H1 (cell line): ENCODE results near the gene RAB8B. TPM values are rescaled to one million over a fixed set of nuclear protein-coding genes. Genes with fewer than 3 reads are reported as not detected.

Experiments
- CTCF ChIA-PET: fragments of 300-600 bp; sonication (Branson Sonifier 250); formaldehyde crosslinking; loops from one replicate; lab custom pipeline; 2021; ENCODE audit not compliant: partially characterized antibody; lab: Charles Lee
- POLR2A ChIA-PET: fragments of 300-600 bp; sonication (Branson Sonifier 250); formaldehyde crosslinking; loops from one replicate; lab custom pipeline; 2021; ENCODE audit warnings: inconsistent platforms; ENCODE audit not compliant: partially characterized antibody; lab: Charles Lee
- DNase-seq, 2 experiments: peaks; one replicate each; pipeline versions ENCODE4 v3.0.0 to v3.0.0-alpha.2; 2010 to 2022; ENCODE audit warnings: low spot score in 2 of 2, low read depth in 1 of 2, mixed read lengths in 1 of 2
- FAIRE-seq: peaks from 2 replicates; lab custom pipeline; 2011; peaks lifted over from hg19 to GRCh38; lab: Jason Lieb, UNC
- H2AFZ ChIP-seq: 2 replicates; pipeline ENCODE4 v1.8.1; 2012; ENCODE audit warnings: low read length, inconsistent platforms
- H2AK5ac ChIP-seq: 2 replicates; pipeline ENCODE4 v1.6.1; 2013; ENCODE audit warnings: low read depth, low read length
- H2BK120ac ChIP-seq: replicated peaks from 2 replicates; pipeline ENCODE3; 2013; ENCODE audit warnings: low read depth, low read length, inconsistent platforms
- H2BK12ac ChIP-seq: 2 replicates; pipeline ENCODE4 v1.6.1; 2013; ENCODE audit warnings: low read depth, low read length
- H2BK15ac ChIP-seq: 2 replicates; pipeline ENCODE4 v1.6.1; 2013; ENCODE audit warnings: low read length
- H2BK20ac ChIP-seq: 2 replicates; pipeline ENCODE4 v1.6.1; 2013; ENCODE audit warnings: low read length
- H2BK5ac ChIP-seq: 2 replicates; pipeline ENCODE4 v1.6.1; 2013; ENCODE audit warnings: low read depth, low read length
- H3K14ac ChIP-seq: 2 replicates; pipeline ENCODE4 v1.6.1; 2013; ENCODE audit warnings: inconsistent platforms; ENCODE audit not compliant: insufficient read length
- H3K18ac ChIP-seq: 2 replicates; pipeline ENCODE4 v1.6.1; 2013; ENCODE audit warnings: low read length; ENCODE audit errors: extremely low read depth
- H3K23ac ChIP-seq: 2 replicates; pipeline ENCODE4 v1.6.1; 2013; ENCODE audit warnings: inconsistent platforms; ENCODE audit not compliant: insufficient read length
- H3K23me2 ChIP-seq: 2 replicates; pipeline ENCODE4 v1.6.1; 2013; ENCODE audit warnings: low read depth, low read length
- H3K27ac ChIP-seq: 2 replicates; pipeline ENCODE4 v1.6.1; 2011; ENCODE audit warnings: low read depth, low read length, inconsistent platforms
- H3K27me3 ChIP-seq, 4 experiments: replicated peaks in 1 of 4; 1 replicate in 1 of 4; 2 replicates in 3 of 4; pipeline versions ENCODE4 v1.6.1 to v1.8.1; 2011 to 2013; ENCODE audit warnings: low read length in 3 of 4, mild to moderate bottlenecking in 3 of 4, inconsistent platforms in 2 of 4, mixed read lengths in 2 of 4, moderate library complexity in 1 of 4; ENCODE audit not compliant: control insufficient read depth in 3 of 4, insufficient read depth in 3 of 4; ENCODE audit errors: extremely low read depth in 1 of 4
- H3K36me3 ChIP-seq, 4 experiments: 2 replicates each; pipeline versions ENCODE4 v1.6.1 to v1.8.1; 2011 to 2013; ENCODE audit warnings: mild to moderate bottlenecking in 4 of 4, low read length in 3 of 4, moderate library complexity in 2 of 4, control low read depth in 1 of 4, inconsistent platforms in 1 of 4; ENCODE audit not compliant: insufficient read depth in 4 of 4, control insufficient read depth in 2 of 4
- H3K4ac ChIP-seq: replicated peaks from 2 replicates; pipeline ENCODE3; 2013; ENCODE audit warnings: low read length, low read depth, mixed read lengths, inconsistent platforms; ENCODE audit not compliant: insufficient read length
- H3K4me1 ChIP-seq, 4 experiments: replicated peaks in 1 of 4; 1 replicate in 1 of 4; 2 replicates in 3 of 4; pipeline versions ENCODE4 v1.6.1 to v1.8.1; 2011 to 2013; ENCODE audit warnings: low read length in 3 of 4, inconsistent platforms in 2 of 4, mixed read lengths in 1 of 4; ENCODE audit not compliant: insufficient read depth in 4 of 4, control insufficient read depth in 3 of 4
- H3K4me2 ChIP-seq, 2 experiments: 2 replicates each; pipeline versions ENCODE4 v1.6.1 to v1.8.1; 2011 to 2013; ENCODE audit warnings: low read depth in 2 of 2, low read length in 2 of 2, control low read depth in 1 of 2, inconsistent platforms in 1 of 2, mild to moderate bottlenecking in 1 of 2; ENCODE audit not compliant: insufficient read depth in 1 of 2
- H3K4me3 ChIP-seq, 4 experiments: fragments of 200-600, 300-600 bp in 1 of 4; sonication (generic), shearing (Covaris generic), sonication (Bioruptor Twin) in 1 of 4; 2 replicates each; pipeline versions ENCODE4 v1.5.1 to v1.8.1; 2011 to 2016; ENCODE audit warnings: low read length in 4 of 4, low read depth in 3 of 4, control low read depth in 2 of 4, inconsistent platforms in 2 of 4, mild to moderate bottlenecking in 2 of 4, mixed read lengths in 1 of 4, moderate library complexity in 1 of 4; ENCODE audit not compliant: insufficient read depth in 2 of 4; ENCODE audit errors: extremely low read depth in 1 of 4
- H3K56ac ChIP-seq: replicated peaks from 2 replicates; pipeline ENCODE3; 2013; ENCODE audit warnings: low read depth, mild to moderate bottlenecking, mixed read lengths, low read length, inconsistent platforms; ENCODE audit not compliant: insufficient read length
- H3K79me1 ChIP-seq: 2 replicates; pipeline ENCODE4 v1.6.1; 2013; ENCODE audit warnings: low read depth, low read length, control low read depth
- H3K79me2 ChIP-seq, 2 experiments: 2 replicates each; pipeline versions ENCODE4 v1.6.1 to v1.8.1; 2012 to 2013; ENCODE audit warnings: low read length in 2 of 2, mild to moderate bottlenecking in 2 of 2, inconsistent platforms in 1 of 2; ENCODE audit not compliant: insufficient read depth in 2 of 2, control insufficient read depth in 1 of 2
- H3K9ac ChIP-seq, 4 experiments: replicated peaks in 1 of 4; 1 replicate in 1 of 4; 2 replicates in 3 of 4; pipeline versions ENCODE4 v1.6.1 to v1.8.1; 2011 to 2013; ENCODE audit warnings: low read depth in 3 of 4, low read length in 3 of 4, control low read depth in 2 of 4, mild to moderate bottlenecking in 2 of 4, moderate library complexity in 2 of 4, inconsistent platforms in 1 of 4; ENCODE audit errors: extremely low read depth in 1 of 4
- H3K9me3 ChIP-seq, 2 experiments: 2 replicates each; pipeline versions ENCODE4 v1.6.1 to v1.8.1; 2012 to 2013; ENCODE audit warnings: mild to moderate bottlenecking in 2 of 2, moderate library complexity in 2 of 2, control low read depth in 1 of 2, inconsistent platforms in 1 of 2, low read depth in 1 of 2, low read length in 1 of 2, mixed read lengths in 1 of 2; ENCODE audit not compliant: insufficient read depth in 2 of 2
- H4K20me1 ChIP-seq, 2 experiments: replicated peaks in 1 of 2; 2 replicates each; pipeline versions ENCODE3 to v1.8.1; 2011 to 2013; ENCODE audit warnings: inconsistent platforms in 2 of 2, low read length in 2 of 2, mild to moderate bottlenecking in 1 of 2; ENCODE audit not compliant: insufficient read depth in 2 of 2, control insufficient read depth in 1 of 2
- H4K5ac ChIP-seq: 2 replicates; pipeline ENCODE4 v1.6.1; 2013; ENCODE audit warnings: low read length, low read depth, mixed read lengths, inconsistent platforms; ENCODE audit not compliant: insufficient read length
- H4K8ac ChIP-seq: 2 replicates; pipeline ENCODE4 v1.8.0; 2013; ENCODE audit warnings: mild to moderate bottlenecking, moderate library complexity, low read length, inconsistent platforms; ENCODE audit not compliant: insufficient read depth; ENCODE audit errors: extremely low read depth
- H4K91ac ChIP-seq: replicated peaks from 2 replicates; pipeline ENCODE3; 2013; ENCODE audit warnings: low read length, mixed read lengths, inconsistent platforms; ENCODE audit not compliant: insufficient read length
- KDM5A ChIP-seq: fragments of 200-600 bp; IDR thresholded peaks from 2 replicates; pipeline ENCODE4 v1.7.1; 2012; ENCODE audit warnings: mild to moderate bottlenecking, low read length, inconsistent platforms, mixed read lengths
- POLR2A ChIP-seq, 2 experiments: IDR thresholded peaks; 1 replicate in 1 of 2; 2 replicates in 1 of 2; pipeline ENCODE4 v1.6.1; 2011; ENCODE audit warnings: low read depth in 2 of 2, low read length in 2 of 2, mild to moderate bottlenecking in 2 of 2; ENCODE audit errors: control extremely low read depth in 1 of 2
- WGBS, 2 experiments: shearing (Covaris generic) in 1 of 2; methylation state at CpG; one replicate each; pipeline versions ENCODE4 v1.1.6 to v1.1.7; 2013 to 2015; ENCODE audit warnings: low lambda C conversion rate in 2 of 2, mixed read lengths in 2 of 2, inconsistent platforms in 1 of 2, low coverage in 1 of 2, missing lambda C conversion rate in 1 of 2; ENCODE audit not compliant: insufficient replicate concordance in 2 of 2, insufficient coverage in 1 of 2, insufficient read length in 1 of 2; ENCODE audit errors: extremely low coverage in 1 of 2, missing lambda C conversion rate in 1 of 2; 5-methylcytosine and 5-hydroxymethylcytosine counted together
- polyA plus RNA-seq, 7 experiments: library from polyadenylated mRNA; depleted of rRNA in 3 of 7; stranded (reverse) in 5 of 7; unstranded in 2 of 7; fragments of >200 nt in 5 of 7; fragments of 200-250 nt in 2 of 7; gene quantifications; 1 replicate in 5 of 7; 2 replicates in 1 of 7; 4 replicates in 1 of 7; pipeline versions ENCODE4 v1.2.1 to v1.2.3, GENCODE V29; 2011 to 2013; ENCODE audit warnings: missing spikeins in 2 of 7, mixed read lengths in 2 of 7
- total RNA-seq: library from RNA; stranded (reverse); fragmentation: NEBNext Ultra II Directional; extraction: Animal tissue kit (Norgen Biotek cat#: 25700); gene quantifications from 2 replicates; pipeline ENCODE4 v1.2.1, GENCODE V29; 2021

Gene RAB8B
- total and polyA plus RNA-seq, 2 of the 8 experiments (the other 6 are each of a cell fraction or from before 2014, with no cell fraction given): 9.5 to 47.8 TPM

GRCh38 chr15:63157891-63158431 is 31.4 kb upstream of the RAB8B start:
- H3K27ac ChIP-seq: peak overlapping the region; percentile 83; the same call in 1 of the 2 replicates
- H3K27me3 ChIP-seq: no peaks in the 10 kb centered on the region
- DNase-seq (peak in 1 of 2 experiments; percentile 59), FAIRE-seq (no peak)
- H3K4ac ChIP-seq: peak overlapping the region; percentile 8
- H3K79me2 ChIP-seq: peaks cover 0 to 18% of the 10 kb centered on the region in 2 experiments; a peak in 2 of 4 replicates
- H3K4me1 ChIP-seq: peaks cover 0 to 3% (median 0%) of the 10 kb centered on the region in 4 experiments; a peak in 1 of 7 replicates
- H3K4me2 ChIP-seq: peak overlapping the region; percentile 76 to 92
- peak overlapping the region; percentile 18 for H4K5ac ChIP-seq
- no peak overlapping the region; the same call in 1 of the 2 replicates for H4K8ac ChIP-seq
- no peak overlapping the region; the same call in 1 of the 2 replicates for H3K18ac ChIP-seq
- CTCF ChIA-PET: interaction anchor here (0.7 to 0.8 kb wide), 2 partner anchors 19 to 36 kb away, joined by 3 read pairs; no protein-coding TSS in a partner anchor
- peak overlapping the region; percentile 90 to 97 (median 93) for H3K4me3 ChIP-seq
- TF ChIP-seq POLR2A (IDR thresholded peaks at IDR 0.05; ENCODE audit: control extremely low read depth in 1 of 2, low read depth in 2 of 2, low read length in 2 of 2) (peak in 1 of 2 experiments; percentile 60; a peak in 1 of 3 replicates), KDM5A (no peak)
- H3K9ac ChIP-seq: peak overlapping the region in 3 of 4 experiments; percentile 65 to 87 (median 74); a peak in 5 of 7 replicates
- no peak overlapping the region for H2BK15ac ChIP-seq
- H3K23me2 ChIP-seq: peaks cover 2% of the 10 kb centered on the region; the same call in 1 of the 2 replicates
- H4K20me1 ChIP-seq: no peaks in the 10 kb centered on the region
- no peak overlapping the region for H3K14ac ChIP-seq
- H3K23ac ChIP-seq: no peak overlapping the region
- H3K36me3 ChIP-seq: peaks cover 0 to 27% (median 4%) of the 10 kb centered on the region in 4 experiments; a peak in 5 of 8 replicates
- no peak overlapping the region for H2BK12ac ChIP-seq
- 10% methylated on average over 13 of the region's 18 CpGs; no CpG with 5 or more reads in 1 of the 2 experiments for WGBS, 2 experiments
- H3K79me1 ChIP-seq: no peaks in the 10 kb centered on the region
- no peaks in the 10 kb centered on the region for H3K9me3 ChIP-seq
- H4K91ac ChIP-seq: no peak overlapping the region
- H2BK120ac ChIP-seq: no peak overlapping the region
- H2BK5ac ChIP-seq: no peak overlapping the region; the same call in 1 of the 2 replicates
- no peak overlapping the region for H2AFZ ChIP-seq
- POLR2A ChIA-PET: interaction anchor here (0.5 to 2.0 kb wide), 15 partner anchors 9 to 255 kb away, joined by 3 to 8 read pairs (median 4); partner anchors contain the start of gene APH1B
- H3K56ac ChIP-seq: peak overlapping the region; percentile 92
- H2BK20ac ChIP-seq: no peak overlapping the region
- no peak overlapping the region for H2AK5ac ChIP-seq
